ENCODE results near the gene CCDC38.

The CCDC38 gene

GRCh38 chr12:95942524-95943329 lies at the start of gene CCDC38:
CCDC38 (minus strand) TSS chr12:95942614; CDS start chr12:95936509, 6,105 bp downstream.
- H3K4me3 ChIP-seq (ENCODE audit: low read length), result peak within 1 kb of the TSS; percentile 83
- TF ChIP-seq CTCF (IDR thresholded peaks at IDR 0.05; ENCODE audit: insufficient read depth, low read depth, low read length, missing control alignments), result no peak
- DNase-seq (ENCODE audit: low read depth), result peak; percentile 63

GRCh38 chr12:95990136-95990535 lies 47.7 kb upstream of the CCDC38 start:
- no peak overlapping the region for H3K4me3 ChIP-seq (ENCODE audit: low read length)
- TF ChIP-seq CTCF (IDR thresholded peaks at IDR 0.05; ENCODE audit: insufficient read depth, low read depth, low read length, missing control alignments), result no peak
- no peak for DNase-seq (ENCODE audit: low read depth)

- DNase-seq (ENCODE audit: low read depth), result no peak
- no peak overlapping the region for H3K4me3 ChIP-seq (ENCODE audit: low read length)
- no peak for TF ChIP-seq CTCF (IDR thresholded peaks at IDR 0.05; ENCODE audit: insufficient read depth, low read depth, low read length, missing control alignments)
Observed at GRCh38 chr12:95989504-95990123, 47.2 kb upstream of the CCDC38 start.

GRCh38 chr12:95988506-95989275 lies 46.3 kb upstream of the CCDC38 start:
- no peak for DNase-seq (ENCODE audit: low read depth)
- no peak for TF ChIP-seq CTCF (IDR thresholded peaks at IDR 0.05; ENCODE audit: insufficient read depth, low read depth, low read length, missing control alignments)

GRCh38 chr12:95986635-95987570 lies 44.5 kb upstream of the CCDC38 start:
- H3K4me3 ChIP-seq (ENCODE audit: low read length), result no peak overlapping the region
- no peak for TF ChIP-seq CTCF (IDR thresholded peaks at IDR 0.05; ENCODE audit: insufficient read depth, low read depth, low read length, missing control alignments)
- no peak for DNase-seq (ENCODE audit: low read depth)

More at GRCh38 chr12:95988506-95989275, 46.3 kb upstream of the CCDC38 start:
- H3K4me3 ChIP-seq (ENCODE audit: low read length), result no peak overlapping the region

GRCh38 chr12:95984682-95985081 lies 42.3 kb upstream of the CCDC38 start:
- no peak for DNase-seq (ENCODE audit: low read depth)
- no peak for TF ChIP-seq CTCF (IDR thresholded peaks at IDR 0.05; ENCODE audit: insufficient read depth, low read depth, low read length, missing control alignments)

More at GRCh38 chr12:95984682-95985081, 42.3 kb upstream of the CCDC38 start:
- no peak overlapping the region for H3K4me3 ChIP-seq (ENCODE audit: low read length)
